ENCODE data around the gene BICD1. TPM values are rescaled to one million over a fixed set of nuclear protein-coding genes. Genes with fewer than 3 reads are reported as not detected.

BICD1 gene
- 30.6 TPM for polyA plus RNA-seq (2013, experiment 1 of 2)
- polyA plus RNA-seq (2013, experiment 2 of 2) = 31.1 TPM

- Histone ChIP-seq H3K4me1 (ENCODE audit: insufficient read depth, low read length) (peaks cover 33% of the 10 kb centered on the region), H3K9me3 (ENCODE audit: insufficient read depth, low read depth, low read length) (no peaks in the 10 kb centered on the region), H3K27me3 (ENCODE audit: insufficient read depth, low read length) (no peaks in the 10 kb centered on the region), H3K4me3 (ENCODE audit: low read length) (peak within 1 kb of the TSS; percentile 88), H3K36me3 (ENCODE audit: insufficient read depth, low read length) (peaks cover 11% of the 10 kb centered on the region), H3K27ac (ENCODE audit: low read depth, low read length) (peak within 1 kb of the TSS; percentile 94), H3K9ac (ENCODE audit: low read depth, low read length) (peak within 1 kb of the TSS; percentile 95)
- WGBS = under 1% methylated on average over 96 of the region's 96 CpGs
Measured at GRCh38 chr12:32106517-32107358, at the start of gene BICD1. BICD1 (plus strand) TSS chr12:32106847; CDS start chr12:32107332, 485 bp downstream.

GRCh38 chr12:32061033-32061432 is 45.6 kb upstream of the BICD1 start:
- Histone ChIP-seq H3K4me1 (ENCODE audit: insufficient read depth, low read length) (peaks cover 4% of the 10 kb centered on the region; the same call in 1 of the 2 replicates), H3K27me3 (ENCODE audit: insufficient read depth, low read length) (no peaks in the 10 kb centered on the region), H3K9ac (ENCODE audit: low read depth, low read length) (no peak overlapping the region), H3K36me3 (ENCODE audit: insufficient read depth, low read length) (no peaks in the 10 kb centered on the region), H3K9me3 (ENCODE audit: insufficient read depth, low read depth, low read length) (no peaks in the 10 kb centered on the region), H3K27ac (ENCODE audit: low read depth, low read length) (no peak overlapping the region), H3K4me3 (ENCODE audit: low read length) (no peak overlapping the region)
- WGBS = 92% methylated on average over 3 of the region's 3 CpGs

GRCh38 chr12:32062881-32063280 is 43.8 kb upstream of the BICD1 start:
- H3K27ac ChIP-seq (ENCODE audit: low read depth, low read length) = no peak overlapping the region
- H3K9ac ChIP-seq (ENCODE audit: low read depth, low read length) = no peak overlapping the region
- no peaks in the 10 kb centered on the region for H3K9me3 ChIP-seq (ENCODE audit: insufficient read depth, low read depth, low read length)
- no peaks in the 10 kb centered on the region for H3K27me3 ChIP-seq (ENCODE audit: insufficient read depth, low read length)
- 76% methylated on average over 1 of the region's 2 CpGs for WGBS
- peaks cover 4% of the 10 kb centered on the region; the same call in 1 of the 2 replicates for H3K4me1 ChIP-seq (ENCODE audit: insufficient read depth, low read length)
- no peak overlapping the region for H3K4me3 ChIP-seq (ENCODE audit: low read length)
- no peaks in the 10 kb centered on the region for H3K36me3 ChIP-seq (ENCODE audit: insufficient read depth, low read length)

- no peak overlapping the region for H3K9ac ChIP-seq (ENCODE audit: low read depth, low read length)
- no peak overlapping the region for H3K27ac ChIP-seq (ENCODE audit: low read depth, low read length)
- peaks cover 4% of the 10 kb centered on the region; the same call in 1 of the 2 replicates for H3K4me1 ChIP-seq (ENCODE audit: insufficient read depth, low read length)
- H3K4me3 ChIP-seq (ENCODE audit: low read length) = no peak overlapping the region
- WGBS = 96% methylated on average over 4 of the region's 4 CpGs
- H3K9me3 ChIP-seq (ENCODE audit: insufficient read depth, low read depth, low read length) = no peaks in the 10 kb centered on the region
- H3K36me3 ChIP-seq (ENCODE audit: insufficient read depth, low read length) = no peaks in the 10 kb centered on the region
- H3K27me3 ChIP-seq (ENCODE audit: insufficient read depth, low read length) = no peaks in the 10 kb centered on the region
Measured at GRCh38 chr12:32063796-32064195, 42.9 kb upstream of the BICD1 start.

- Histone ChIP-seq H3K4me1 (ENCODE audit: insufficient read depth, low read length) (no peaks in the 10 kb centered on the region), H3K9me3 (ENCODE audit: insufficient read depth, low read depth, low read length) (no peaks in the 10 kb centered on the region), H3K27ac (ENCODE audit: low read depth, low read length) (no peak overlapping the region), H3K9ac (ENCODE audit: low read depth, low read length) (no peak overlapping the region), H3K36me3 (ENCODE audit: insufficient read depth, low read length) (no peaks in the 10 kb centered on the region), H3K4me3 (ENCODE audit: low read length) (no peak overlapping the region), H3K27me3 (ENCODE audit: insufficient read depth, low read length) (no peaks in the 10 kb centered on the region)
- WGBS = 96% methylated on average over 2 of the region's 2 CpGs
Measured at GRCh38 chr12:32066206-32066605, 40.4 kb upstream of the BICD1 start.

GRCh38 chr12:32069071-32069470 is 37.6 kb upstream of the BICD1 start:
- no peaks in the 10 kb centered on the region for H3K27me3 ChIP-seq (ENCODE audit: insufficient read depth, low read length)
- H3K4me3 ChIP-seq (ENCODE audit: low read length) = no peak overlapping the region
- H3K4me1 ChIP-seq (ENCODE audit: insufficient read depth, low read length) = no peaks in the 10 kb centered on the region
- H3K27ac ChIP-seq (ENCODE audit: low read depth, low read length) = no peak overlapping the region
- H3K9me3 ChIP-seq (ENCODE audit: insufficient read depth, low read depth, low read length) = peaks cover 14% of the 10 kb centered on the region
- H3K36me3 ChIP-seq (ENCODE audit: insufficient read depth, low read length) = no peaks in the 10 kb centered on the region
- H3K9ac ChIP-seq (ENCODE audit: low read depth, low read length) = no peak overlapping the region
- 100% methylated on average over 1 of the region's 3 CpGs for WGBS

GRCh38 chr12:32069731-32070130 is 36.9 kb upstream of the BICD1 start:
- WGBS = 86% methylated on average over 5 of the region's 5 CpGs
- no peaks in the 10 kb centered on the region for H3K4me1 ChIP-seq (ENCODE audit: insufficient read depth, low read length)
- H3K27me3 ChIP-seq (ENCODE audit: insufficient read depth, low read length) = no peaks in the 10 kb centered on the region
- H3K27ac ChIP-seq (ENCODE audit: low read depth, low read length) = no peak overlapping the region
- H3K9ac ChIP-seq (ENCODE audit: low read depth, low read length) = no peak overlapping the region
- H3K4me3 ChIP-seq (ENCODE audit: low read length) = no peak overlapping the region
- H3K36me3 ChIP-seq (ENCODE audit: insufficient read depth, low read length) = no peaks in the 10 kb centered on the region
- H3K9me3 ChIP-seq (ENCODE audit: insufficient read depth, low read depth, low read length) = peaks cover 18% of the 10 kb centered on the region

- Histone ChIP-seq H3K9me3 (ENCODE audit: insufficient read depth, low read depth, low read length) (peaks cover 22% of the 10 kb centered on the region), H3K27me3 (ENCODE audit: insufficient read depth, low read length) (no peaks in the 10 kb centered on the region), H3K9ac (ENCODE audit: low read depth, low read length) (no peak overlapping the region), H3K36me3 (ENCODE audit: insufficient read depth, low read length) (no peaks in the 10 kb centered on the region), H3K4me3 (ENCODE audit: low read length) (no peak overlapping the region), H3K27ac (ENCODE audit: low read depth, low read length) (no peak overlapping the region), H3K4me1 (ENCODE audit: insufficient read depth, low read length) (0 out of 2 replicates have a peak, but pooled peaks cover 4% of the 10 kb centered on the region)
- WGBS = no CpG with 5 or more reads among the region's 1 CpG
Measured at GRCh38 chr12:32070370-32070769, 36.3 kb upstream of the BICD1 start.

GRCh38 chr12:32072102-32072501 is 34.5 kb upstream of the BICD1 start:
- Histone ChIP-seq H3K36me3 (ENCODE audit: insufficient read depth, low read length) (no peaks in the 10 kb centered on the region), H3K9me3 (ENCODE audit: insufficient read depth, low read depth, low read length) (peaks cover 22% of the 10 kb centered on the region), H3K9ac (ENCODE audit: low read depth, low read length) (no peak overlapping the region), H3K4me1 (ENCODE audit: insufficient read depth, low read length) (0 out of 2 replicates have a peak, but pooled peaks cover 4% of the 10 kb centered on the region), H3K27ac (ENCODE audit: low read depth, low read length) (no peak overlapping the region), H3K27me3 (ENCODE audit: insufficient read depth, low read length) (no peaks in the 10 kb centered on the region), H3K4me3 (ENCODE audit: low read length) (no peak overlapping the region)
- 95% methylated on average over 6 of the region's 6 CpGs for WGBS

GRCh38 chr12:32074432-32074831 is 32.2 kb upstream of the BICD1 start:
- H3K27ac ChIP-seq (ENCODE audit: low read depth, low read length) = no peak overlapping the region
- no peak overlapping the region for H3K9ac ChIP-seq (ENCODE audit: low read depth, low read length)
- H3K27me3 ChIP-seq (ENCODE audit: insufficient read depth, low read length) = no peaks in the 10 kb centered on the region
- H3K9me3 ChIP-seq (ENCODE audit: insufficient read depth, low read depth, low read length) = peaks cover 22% of the 10 kb centered on the region
- 0 out of 2 replicates have a peak, but pooled peaks cover 4% of the 10 kb centered on the region for H3K4me1 ChIP-seq (ENCODE audit: insufficient read depth, low read length)
- H3K36me3 ChIP-seq (ENCODE audit: insufficient read depth, low read length) = no peaks in the 10 kb centered on the region
- H3K4me3 ChIP-seq (ENCODE audit: low read length) = no peak overlapping the region

- Histone ChIP-seq H3K27me3 (ENCODE audit: insufficient read depth, low read length) (no peaks in the 10 kb centered on the region), H3K9me3 (ENCODE audit: insufficient read depth, low read depth, low read length) (peaks cover 22% of the 10 kb centered on the region), H3K27ac (ENCODE audit: low read depth, low read length) (no peak overlapping the region), H3K4me3 (ENCODE audit: low read length) (no peak overlapping the region), H3K4me1 (ENCODE audit: insufficient read depth, low read length) (peaks cover 4% of the 10 kb centered on the region; the same call in 1 of the 2 replicates), H3K9ac (ENCODE audit: low read depth, low read length) (no peak overlapping the region), H3K36me3 (ENCODE audit: insufficient read depth, low read length) (no peaks in the 10 kb centered on the region)
- 86% methylated on average over 4 of the region's 4 CpGs for WGBS
Measured at GRCh38 chr12:32076941-32077340, 29.7 kb upstream of the BICD1 start.
